ENCODE results near the gene MGAT4B. TPM values are rescaled to one million over a fixed set of nuclear protein-coding genes. Genes with fewer than 3 reads are reported as not detected.

MGAT4B gene
- polyA plus RNA-seq, 1 donor (not counting 4 experiments of a cell fraction or from before 2014, with no cell fraction given): 69.8 TPM

GRCh38 chr5:179758955-179759354 is 47.7 kb downstream of the MGAT4B start:
- no peaks in the 10 kb centered on the region for H3K36me3 ChIP-seq (ENCODE audit: control insufficient read depth in 2 of 2, extremely low read depth in 1 of 2, insufficient read depth in 2 of 2, low read length in 2 of 2)
- DNase-seq (ENCODE audit: low read depth, low spot score) (no peak), FAIRE-seq (no peak)
- peaks cover 6% of the 10 kb centered on the region for H3K9me1 ChIP-seq (ENCODE audit: control insufficient read depth, extremely low read depth, insufficient read depth, low read length)
- no peak overlapping the region for H3K27ac ChIP-seq (ENCODE audit: control insufficient read depth, insufficient read depth, low read length)
- dilution Hi-C loops (cut with MboI; ENCODE audit: extremely low pct_ligation_motif_present, low sequenced_read_pairs): no loop called here
- H3K4me3 ChIP-seq (ENCODE audit: control insufficient read depth in 2 of 3, extremely low read depth in 1 of 3, insufficient read depth in 2 of 3, low read depth in 1 of 3, low read length in 3 of 3): no peak overlapping the region
- H3K9me3 ChIP-seq (ENCODE audit: control insufficient read depth, low read depth, low read length): no peaks in the 10 kb centered on the region
- H3K27me3 ChIP-seq (ENCODE audit: control insufficient read depth, extremely low read depth, insufficient read depth, low read length): no peaks in the 10 kb centered on the region
- H3K79me2 ChIP-seq (ENCODE audit: control insufficient read depth, insufficient read depth, low read length): peaks cover 61% of the 10 kb centered on the region
- TF ChIP-seq EZH2 (IDR thresholded peaks at IDR 0.05; ENCODE audit: low read length) (no peak), CTCF (optimal IDR thresholded peaks at IDR 0.05 in 1 of 3, IDR thresholded peaks at IDR 0.05 in 1 of 3, conservative IDR thresholded peaks at IDR 0.05 in 1 of 3; ENCODE audit: extremely low read depth in 1 of 3, insufficient read depth in 2 of 3, low read length in 3 of 3) (no peak)
- H2AFZ ChIP-seq (ENCODE audit: control insufficient read depth, low read length): no peak overlapping the region
- H3K4me2 ChIP-seq (ENCODE audit: control insufficient read depth, extremely low read depth, insufficient read depth, low read depth, low read length): no peak overlapping the region
- no peak overlapping the region for H3K9ac ChIP-seq (ENCODE audit: control insufficient read depth, extremely low read depth, insufficient read depth, low read length)
- H4K20me1 ChIP-seq (ENCODE audit: control insufficient read depth, extremely low read depth, insufficient read depth, low read length): peaks cover 22% of the 10 kb centered on the region
- H3K4me1 ChIP-seq (ENCODE audit: control insufficient read depth, extremely low read depth, insufficient read depth, low read length): peaks cover 24% of the 10 kb centered on the region

DNA sequence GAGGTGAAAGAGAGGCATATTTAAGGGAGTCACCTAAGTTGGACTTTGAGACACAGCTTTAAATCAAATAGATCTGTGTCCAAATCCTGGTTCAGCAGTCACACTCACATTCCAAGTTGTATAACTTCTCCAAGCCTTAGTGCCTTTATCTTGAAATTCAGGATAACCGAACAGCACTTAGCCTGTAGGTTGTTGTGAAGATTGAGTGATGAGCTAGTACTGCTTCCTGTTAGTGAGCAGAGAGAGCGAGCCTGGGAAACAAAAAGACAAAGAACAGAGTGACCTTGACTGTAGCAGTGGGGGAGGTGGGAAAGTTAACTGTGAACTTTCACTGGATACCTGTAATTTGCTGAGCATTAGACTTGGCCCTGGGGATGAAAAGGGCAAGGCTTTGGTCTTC is 51.6 kb downstream of the MGAT4B start:
- Histone ChIP-seq H4K20me1 (ENCODE audit: control insufficient read depth, extremely low read depth, insufficient read depth, low read length) (peaks cover 10% of the 10 kb centered on the region), H3K27ac (ENCODE audit: control insufficient read depth, insufficient read depth, low read length) (no peak overlapping the region), H3K36me3 (ENCODE audit: control insufficient read depth in 2 of 2, extremely low read depth in 1 of 2, insufficient read depth in 2 of 2, low read length in 2 of 2) (no peaks in the 10 kb centered on the region), H3K79me2 (ENCODE audit: control insufficient read depth, insufficient read depth, low read length) (peaks cover 73% of the 10 kb centered on the region), H3K9me1 (ENCODE audit: control insufficient read depth, extremely low read depth, insufficient read depth, low read length) (no peaks in the 10 kb centered on the region), H2AFZ (ENCODE audit: control insufficient read depth, low read length) (no peak overlapping the region), H3K4me1 (ENCODE audit: control insufficient read depth, extremely low read depth, insufficient read depth, low read length) (no peaks in the 10 kb centered on the region), H3K27me3 (ENCODE audit: control insufficient read depth, extremely low read depth, insufficient read depth, low read length) (no peaks in the 10 kb centered on the region), H3K9me3 (ENCODE audit: control insufficient read depth, low read depth, low read length) (no peaks in the 10 kb centered on the region), H3K4me2 (ENCODE audit: control insufficient read depth, extremely low read depth, insufficient read depth, low read depth, low read length) (no peak overlapping the region), H3K4me3 (ENCODE audit: control insufficient read depth in 2 of 3, extremely low read depth in 1 of 3, insufficient read depth in 2 of 3, low read depth in 1 of 3, low read length in 3 of 3) (no peak overlapping the region), H3K9ac (ENCODE audit: control insufficient read depth, extremely low read depth, insufficient read depth, low read length) (no peak overlapping the region)
- DNase-seq (ENCODE audit: low read depth, low spot score) (no peak), FAIRE-seq (no peak)
- dilution Hi-C loops (cut with MboI; ENCODE audit: extremely low pct_ligation_motif_present, low sequenced_read_pairs): no loop called here
- TF ChIP-seq CTCF (optimal IDR thresholded peaks at IDR 0.05 in 1 of 3, IDR thresholded peaks at IDR 0.05 in 1 of 3, conservative IDR thresholded peaks at IDR 0.05 in 1 of 3; ENCODE audit: extremely low read depth in 1 of 3, insufficient read depth in 2 of 3, low read length in 3 of 3) (no peak), EZH2 (IDR thresholded peaks at IDR 0.05; ENCODE audit: low read length) (no peak)

Data from keratinocyte (primary cell).